GM12864 (cell line): ENCODE data around the gene ELMO1.

Experiments used
- DNase-seq: peaks from one replicate; pipeline ENCODE4 v3.0.0-alpha.2; 2011; ENCODE audit warnings: low read depth
- H3K4me3 ChIP-seq: 2 replicates; pipeline ENCODE4 v1.5.1; 2011; ENCODE audit warnings: mild to moderate bottlenecking, low read depth, low read length, control low read depth
- TF ChIP-seq, protein P1 (sequence below): IDR thresholded peaks from 2 replicates; pipeline ENCODE4 v1.5.1; 2011; ENCODE audit warnings: low read depth, mild to moderate bottlenecking, moderate library complexity, low read length, control low read depth, inconsistent platforms; ENCODE audit errors: missing control alignments

ELMO1 gene

GRCh38 chr7:37056234-37056912, 392.3 kb downstream of the ELMO1 start:
- no peak overlapping the region for H3K4me3 ChIP-seq
- DNase-seq = no peak
- TF ChIP-seq, protein P1, sequence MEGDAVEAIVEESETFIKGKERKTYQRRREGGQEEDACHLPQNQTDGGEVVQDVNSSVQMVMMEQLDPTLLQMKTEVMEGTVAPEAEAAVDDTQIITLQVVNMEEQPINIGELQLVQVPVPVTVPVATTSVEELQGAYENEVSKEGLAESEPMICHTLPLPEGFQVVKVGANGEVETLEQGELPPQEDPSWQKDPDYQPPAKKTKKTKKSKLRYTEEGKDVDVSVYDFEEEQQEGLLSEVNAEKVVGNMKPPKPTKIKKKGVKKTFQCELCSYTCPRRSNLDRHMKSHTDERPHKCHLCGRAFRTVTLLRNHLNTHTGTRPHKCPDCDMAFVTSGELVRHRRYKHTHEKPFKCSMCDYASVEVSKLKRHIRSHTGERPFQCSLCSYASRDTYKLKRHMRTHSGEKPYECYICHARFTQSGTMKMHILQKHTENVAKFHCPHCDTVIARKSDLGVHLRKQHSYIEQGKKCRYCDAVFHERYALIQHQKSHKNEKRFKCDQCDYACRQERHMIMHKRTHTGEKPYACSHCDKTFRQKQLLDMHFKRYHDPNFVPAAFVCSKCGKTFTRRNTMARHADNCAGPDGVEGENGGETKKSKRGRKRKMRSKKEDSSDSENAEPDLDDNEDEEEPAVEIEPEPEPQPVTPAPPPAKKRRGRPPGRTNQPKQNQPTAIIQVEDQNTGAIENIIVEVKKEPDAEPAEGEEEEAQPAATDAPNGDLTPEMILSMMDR = no peak

- no peak for DNase-seq
- TF ChIP-seq, protein P1 = no peak
- no peak overlapping the region for H3K4me3 ChIP-seq
Measured at GRCh38 chr7:37054624-37055241, 393.9 kb downstream of the ELMO1 start.

DNA sequence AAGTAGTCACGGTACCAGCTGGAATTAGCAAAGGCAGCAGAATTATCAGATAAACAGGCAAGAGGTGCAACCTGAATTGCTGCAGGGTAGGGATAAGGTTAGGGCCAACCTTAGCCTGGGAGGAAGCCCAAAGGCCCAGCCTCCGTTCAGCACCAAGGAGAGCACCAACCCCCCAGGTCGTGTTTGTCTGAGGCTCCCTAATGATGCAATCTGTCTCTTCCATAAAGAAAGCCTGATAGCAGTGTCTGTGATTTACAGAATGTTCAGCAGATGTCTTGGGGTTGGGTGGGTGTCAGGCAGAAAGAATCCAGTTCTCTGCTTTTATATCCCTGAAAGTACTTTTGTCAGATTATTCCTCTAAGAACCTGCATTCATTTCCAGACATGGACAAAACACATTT, 396.0 kb downstream of the ELMO1 start:
- DNase-seq = no peak
- TF ChIP-seq, protein P1 = no peak
- no peak overlapping the region for H3K4me3 ChIP-seq

GRCh38 chr7:37050801-37051200, 397.9 kb downstream of the ELMO1 start:
- no peak for DNase-seq
- TF ChIP-seq, protein P1 = no peak
- H3K4me3 ChIP-seq = no peak overlapping the region

DNA sequence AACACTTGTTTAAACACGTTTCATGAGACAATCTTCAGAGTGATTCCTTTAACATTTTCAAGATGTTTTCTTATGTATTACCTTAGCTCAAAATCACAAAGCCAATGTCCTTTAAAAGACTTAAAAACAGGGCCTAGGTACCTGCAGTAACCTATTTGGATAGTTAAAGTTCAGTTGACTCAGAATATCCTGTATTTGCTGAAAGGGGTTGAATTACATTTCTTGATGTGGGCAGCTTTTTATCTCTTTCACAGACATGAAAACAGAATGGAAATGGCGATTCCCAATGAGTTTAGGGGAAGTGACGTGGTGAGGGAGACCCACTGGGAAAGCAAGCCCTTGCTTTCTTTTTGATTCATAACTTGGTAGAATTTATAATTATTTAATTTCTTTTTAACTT, 400.0 kb downstream of the ELMO1 start:
- no peak for DNase-seq
- no peak overlapping the region for H3K4me3 ChIP-seq
- TF ChIP-seq, protein P1 = no peak

GRCh38 chr7:37047260-37047659, 401.4 kb downstream of the ELMO1 start:
- TF ChIP-seq, protein P1 = no peak
- DNase-seq = no peak
- H3K4me3 ChIP-seq = no peak overlapping the region
